MCF 10A (cell line): Measurements from ENCODE around the gene CFAP46. TPM values are rescaled to one million over a fixed set of nuclear protein-coding genes. Genes with fewer than 3 reads are reported as not detected.

ENCODE experiments used
- BruUV-seq: library from RNA; stranded (reverse); fragments of 400-500 nt; replicated peaks from 2 replicates; lab custom pipeline; 2021; lab: Mats Ljungman, UMichigan
- CTCF ChIA-PET: fragments of 300-600 bp; sonication (Branson Sonifier 250); formaldehyde crosslinking; extraction: SDS; loops from one replicate; lab custom pipeline; 2021; ENCODE audit warnings: antibody characterized with exemption, inconsistent platforms; lab: Yijun Ruan, JAX
- POLR2A ChIA-PET: fragments of 300-600, 350-650 bp; sonication (Branson Sonifier 250); formaldehyde crosslinking; extraction: SDS; loops from one replicate; lab custom pipeline; 2020; ENCODE audit warnings: antibody characterized with exemption, inconsistent platforms; lab: Yijun Ruan, JAX
- DNase-seq: peaks from one replicate; pipeline ENCODE4 v3.0.0-alpha.2; 2018; ENCODE audit not compliant: unreplicated experiment
- H3K27ac Mint-ChIP-seq: one replicate; pipeline ENCODE4 v1.8.0; 2022; ENCODE audit warnings: mild to moderate bottlenecking, low read depth, mixed read lengths; ENCODE audit not compliant: unreplicated experiment
- H3K27me3 Mint-ChIP-seq: one replicate; pipeline ENCODE4 v1.8.0; 2022; ENCODE audit warnings: mixed read lengths; ENCODE audit not compliant: insufficient read depth, unreplicated experiment
- H3K36me3 Mint-ChIP-seq: one replicate; pipeline ENCODE4 v1.8.0; 2022; ENCODE audit warnings: mild to moderate bottlenecking, moderate library complexity, mixed read lengths; ENCODE audit not compliant: insufficient read depth, unreplicated experiment
- H3K4me1 Mint-ChIP-seq: one replicate; pipeline ENCODE4 v1.8.0; 2022; ENCODE audit warnings: mixed read lengths; ENCODE audit not compliant: insufficient read depth, unreplicated experiment
- H3K4me3 Mint-ChIP-seq: one replicate; pipeline ENCODE4 v1.8.0; 2022; ENCODE audit warnings: mild to moderate bottlenecking, moderate library complexity, mixed read lengths; ENCODE audit not compliant: unreplicated experiment
- H3K9me3 Mint-ChIP-seq: one replicate; pipeline ENCODE4 v1.8.0; 2022; ENCODE audit warnings: mixed read lengths; ENCODE audit not compliant: unreplicated experiment
- CTCF ChIP-seq: fragments of 200-600 bp; IDR thresholded peaks from one replicate; pipeline ENCODE4 v1.8.0; 2022; ENCODE audit warnings: antibody characterized with exemption, mild to moderate bottlenecking; ENCODE audit not compliant: unreplicated experiment
- intact Hi-C: fragments of 100-400 bp; cut with micrococcal nuclease; formaldehyde crosslinking; loops from 2 replicates; pipeline ENCODE4 v1.14.1; 2022
- total RNA-seq: library from RNA; stranded (reverse); gene quantifications from 2 replicates; pipeline ENCODE4 v1.2.3, GENCODE V29; 2022

The CFAP46 gene
- total RNA-seq, 1 experiment from 2014 or later, result 0.33 TPM

- Mint-ChIP-seq H3K36me3 (no peaks in the 10 kb centered on the region), H3K4me1 (no peaks in the 10 kb centered on the region), H3K27ac (no peak overlapping the region), H3K4me3 (no peak overlapping the region), H3K27me3 (no peaks in the 10 kb centered on the region), H3K9me3 (peaks cover 7% of the 10 kb centered on the region)
- DNase-seq, result no peak
- CTCF ChIA-PET, result interaction anchor here (0.6 kb wide), 1 partner anchor 25 kb away, joined by 3 read pairs; no protein-coding TSS in a partner anchor
- POLR2A ChIA-PET, result no interaction called here
- no peak for TF ChIP-seq CTCF
- BruUV-seq, result no TSS peak
- intact Hi-C loops, result no loop called here
Observed at GRCh38 chr10:132929480-132929879, 12.9 kb downstream of the CFAP46 start.

GRCh38 chr10:132928261-132928660 is 14.1 kb downstream of the CFAP46 start:
- DNase-seq, result no peak
- Mint-ChIP-seq H3K36me3 (no peaks in the 10 kb centered on the region), H3K27ac (no peak overlapping the region), H3K9me3 (peaks cover 7% of the 10 kb centered on the region), H3K4me3 (no peak overlapping the region), H3K27me3 (no peaks in the 10 kb centered on the region), H3K4me1 (no peaks in the 10 kb centered on the region)
- ChIA-PET CTCF (no interaction called here), POLR2A (no interaction called here)
- no TSS peak for BruUV-seq
- intact Hi-C loops, result no loop called here
- TF ChIP-seq CTCF, result no peak

- no peaks in the 10 kb centered on the region for H3K4me1 Mint-ChIP-seq
- POLR2A ChIA-PET, result no interaction called here
- H3K27me3 Mint-ChIP-seq, result no peaks in the 10 kb centered on the region
- no TSS peak for BruUV-seq
- H3K9me3 Mint-ChIP-seq, result peaks cover 7% of the 10 kb centered on the region
- no peaks in the 10 kb centered on the region for H3K36me3 Mint-ChIP-seq
- no peak for TF ChIP-seq CTCF
- CTCF ChIA-PET, result interaction anchor here (0.7 kb wide), 2 partner anchors 30 to 65 kb away, joined by 3 read pairs; no protein-coding TSS in a partner anchor
- no peak for DNase-seq
- H3K4me3 Mint-ChIP-seq, result no peak overlapping the region
- intact Hi-C loops, result no loop called here
- no peak overlapping the region for H3K27ac Mint-ChIP-seq
Observed at GRCh38 chr10:132927824-132928223, 14.5 kb downstream of the CFAP46 start.

- TF ChIP-seq CTCF, result no peak
- BruUV-seq, result no TSS peak
- Mint-ChIP-seq H3K27me3 (no peaks in the 10 kb centered on the region), H3K4me3 (no peak overlapping the region), H3K9me3 (no peaks in the 10 kb centered on the region), H3K27ac (no peak overlapping the region), H3K36me3 (no peaks in the 10 kb centered on the region), H3K4me1 (no peaks in the 10 kb centered on the region)
- ChIA-PET POLR2A (no interaction called here), CTCF (interaction anchor here (0.6 to 0.7 kb wide), 3 partner anchors 31 to 67 kb away, joined by 3 read pairs; no protein-coding TSS in a partner anchor)
- intact Hi-C loops, result no loop called here
- no peak for DNase-seq
Observed at GRCh38 chr10:132926777-132927650, 15.4 kb downstream of the CFAP46 start.
